ENCODE results near the gene GLIS1. TPM values are rescaled to one million over a fixed set of nuclear protein-coding genes. Genes with fewer than 3 reads are reported as not detected.

GLIS1 gene
- total RNA-seq, 4 donors from 2014 or later, result 0.16 to 0.27 TPM; not detected in 2

GRCh38 chr1:53544728-53545515, 194.0 kb downstream of the GLIS1 start:
- TF ChIP-seq EP300 (IDR thresholded peaks at IDR 0.05), result no peak
- TF ChIP-seq POLR2A (IDR thresholded peaks at IDR 0.05), result no peak
- TF ChIP-seq POLR2AphosphoS5 (IDR thresholded peaks at IDR 0.05), result no peak
- TF ChIP-seq CTCF (IDR thresholded peaks at IDR 0.05), result no peak
- H3K27me3 ChIP-seq, result peaks cover 9% of the 10 kb centered on the region
- H3K4me3 ChIP-seq, result no peak overlapping the region
- no peaks in the 10 kb centered on the region for H3K9me3 ChIP-seq
- WGBS, 2 donors (ENCODE audit: low coverage in 1 of 2), result 92 to 96% methylated on average over 2 to 4 of the region's 6 CpGs
- no peak overlapping the region for H3K27ac ChIP-seq
- H3K4me1 ChIP-seq, result peaks cover 0 to 12% (median 0%) of the 10 kb centered on the region in 3 donors
- no peak for ATAC-seq
- no peaks in the 10 kb centered on the region for H3K36me3 ChIP-seq

GRCh38 chr1:53543778-53544695, 194.9 kb downstream of the GLIS1 start:
- Histone ChIP-seq H3K27me3 (peaks cover 9% of the 10 kb centered on the region), H3K36me3 (no peaks in the 10 kb centered on the region), H3K4me3 (no peak overlapping the region), H3K4me1 (peaks cover 0 to 12% (median 0%) of the 10 kb centered on the region in 3 donors), H3K9me3 (no peaks in the 10 kb centered on the region), H3K27ac (no peak overlapping the region)
- 92% methylated on average over 4 to 8 of the region's 24 CpGs for WGBS, 2 donors (ENCODE audit: low coverage in 1 of 2)
- ATAC-seq, result no peak
- no peak for TF ChIP-seq EP300 (IDR thresholded peaks at IDR 0.05)

- ATAC-seq, result no peak
- H3K4me1 ChIP-seq, result peaks cover 0 to 12% (median 0%) of the 10 kb centered on the region in 3 donors
- WGBS, 2 donors (ENCODE audit: low coverage in 1 of 2), result 84 to 100% methylated on average over 1 to 10 of the region's 14 CpGs
- H3K27ac ChIP-seq, result no peak overlapping the region
- no peaks in the 10 kb centered on the region for H3K36me3 ChIP-seq
- no peaks in the 10 kb centered on the region for H3K9me3 ChIP-seq
- peaks cover 9% of the 10 kb centered on the region for H3K27me3 ChIP-seq
- TF ChIP-seq CTCF (IDR thresholded peaks at IDR 0.05) (no peak), EP300 (IDR thresholded peaks at IDR 0.05) (no peak), POLR2AphosphoS5 (IDR thresholded peaks at IDR 0.05) (no peak), POLR2A (IDR thresholded peaks at IDR 0.05) (no peak)
- H3K4me3 ChIP-seq, result no peak overlapping the region
Measured at GRCh38 chr1:53543130-53543777, 195.7 kb downstream of the GLIS1 start.

- peak overlapping the region in 1 of 4 donors; percentile 62 for H3K27ac ChIP-seq
- WGBS, 2 donors (ENCODE audit: low coverage in 1 of 2), result 17 to 20% methylated on average over 1 to 2 of the region's 5 CpGs
- no peak for ATAC-seq
Measured at GRCh38 chr1:53542551-53542950, 196.4 kb downstream of the GLIS1 start.

More at GRCh38 chr1:53542551-53542950, 196.4 kb downstream of the GLIS1 start:
- no peak for TF ChIP-seq EP300 (IDR thresholded peaks at IDR 0.05)
- TF ChIP-seq POLR2A (IDR thresholded peaks at IDR 0.05), result no peak
- no peak for TF ChIP-seq CTCF (IDR thresholded peaks at IDR 0.05)
- TF ChIP-seq POLR2AphosphoS5 (IDR thresholded peaks at IDR 0.05), result no peak
- Histone ChIP-seq H3K4me1 (peaks cover 0 to 12% (median 0%) of the 10 kb centered on the region in 3 donors), H3K36me3 (no peaks in the 10 kb centered on the region), H3K4me3 (no peak overlapping the region), H3K27me3 (peaks cover 9% of the 10 kb centered on the region), H3K9me3 (no peaks in the 10 kb centered on the region)
